Activated naive CD8-positive, alpha-beta T cell (primary cell): ENCODE results near the gene TSPYL4.

Source experiments
- H3K27ac Mint-ChIP-seq: one replicate; pipeline ENCODE4 v1.8.0; 2021; ENCODE audit warnings: mixed read lengths
- H3K27me3 Mint-ChIP-seq: one replicate; pipeline ENCODE4 v1.8.0; 2021; ENCODE audit warnings: mixed read lengths
- H3K36me3 Mint-ChIP-seq: one replicate; pipeline ENCODE4 v1.8.0; 2021; ENCODE audit warnings: mixed read lengths
- H3K4me1 Mint-ChIP-seq: one replicate; pipeline ENCODE4 v1.8.0; 2021; ENCODE audit warnings: low read depth, mixed read lengths
- H3K4me3 Mint-ChIP-seq: one replicate; pipeline ENCODE4 v1.8.0; 2021; ENCODE audit warnings: mild to moderate bottlenecking, mixed read lengths
- H3K9me3 Mint-ChIP-seq: one replicate; pipeline ENCODE4 v1.8.0; 2021; ENCODE audit warnings: low read depth, mixed read lengths

The TSPYL4 gene

GRCh38 chr6:116280161-116280932 is 26.5 kb upstream of the TSPYL4 start:
- Mint-ChIP-seq H3K27ac (peak overlapping the region; percentile 100), H3K27me3 (no peaks in the 10 kb centered on the region), H3K4me3 (peak overlapping the region; percentile 100), H3K4me1 (peaks cover 47% of the 10 kb centered on the region), H3K36me3 (peaks cover 7% of the 10 kb centered on the region), H3K9me3 (no peaks in the 10 kb centered on the region)

GRCh38 chr6:116279232-116280160 is 25.6 kb upstream of the TSPYL4 start, which contains the start of gene TSPYL1:
Gene TSPYL1, minus strand, starts transcription at chr6:116279930. Its CDS starts 100 bp downstream, at chr6:116279830.
- peak within 1 kb of the TSS; percentile 100 for H3K27ac Mint-ChIP-seq
- peaks cover 55% of the 10 kb centered on the region for H3K4me1 Mint-ChIP-seq
- peaks cover 7% of the 10 kb centered on the region for H3K36me3 Mint-ChIP-seq
- peak within 1 kb of the TSS; percentile 100 for H3K4me3 Mint-ChIP-seq
- no peaks in the 10 kb centered on the region for H3K9me3 Mint-ChIP-seq
- no peaks in the 10 kb centered on the region for H3K27me3 Mint-ChIP-seq

GRCh38 chr6:116278854-116279231 is 25.0 kb upstream of the TSPYL4 start:
- H3K4me3 Mint-ChIP-seq: peak overlapping the region; percentile 100
- H3K4me1 Mint-ChIP-seq: peaks cover 60% of the 10 kb centered on the region
- no peaks in the 10 kb centered on the region for H3K9me3 Mint-ChIP-seq
- peak overlapping the region; percentile 100 for H3K27ac Mint-ChIP-seq
- no peaks in the 10 kb centered on the region for H3K27me3 Mint-ChIP-seq
- H3K36me3 Mint-ChIP-seq: peaks cover 7% of the 10 kb centered on the region

- peaks cover 62% of the 10 kb centered on the region for H3K4me1 Mint-ChIP-seq
- peak overlapping the region; percentile 100 for H3K4me3 Mint-ChIP-seq
- no peaks in the 10 kb centered on the region for H3K9me3 Mint-ChIP-seq
- H3K27me3 Mint-ChIP-seq: no peaks in the 10 kb centered on the region
- peaks cover 7% of the 10 kb centered on the region for H3K36me3 Mint-ChIP-seq
- H3K27ac Mint-ChIP-seq: peak overlapping the region; percentile 100
Observed at GRCh38 chr6:116278481-116278829, 24.6 kb upstream of the TSPYL4 start.

GRCh38 chr6:116277124-116277523 is 23.2 kb upstream of the TSPYL4 start:
- H3K36me3 Mint-ChIP-seq: peaks cover 7% of the 10 kb centered on the region
- H3K4me3 Mint-ChIP-seq: peak overlapping the region; percentile 100
- H3K27me3 Mint-ChIP-seq: no peaks in the 10 kb centered on the region
- peaks cover 75% of the 10 kb centered on the region for H3K4me1 Mint-ChIP-seq
- no peaks in the 10 kb centered on the region for H3K9me3 Mint-ChIP-seq
- H3K27ac Mint-ChIP-seq: peak overlapping the region; percentile 64

- peak overlapping the region; percentile 76 for H3K27ac Mint-ChIP-seq
- peaks cover 5% of the 10 kb centered on the region for H3K36me3 Mint-ChIP-seq
Observed at GRCh38 chr6:116271149-116271708, 17.4 kb upstream of the TSPYL4 start.

GRCh38 chr6:116268589-116269293 is 14.9 kb upstream of the TSPYL4 start:
- no peak overlapping the region for H3K4me3 Mint-ChIP-seq
- no peaks in the 10 kb centered on the region for H3K27me3 Mint-ChIP-seq
- peak overlapping the region; percentile 59 for H3K27ac Mint-ChIP-seq
- peaks cover 11% of the 10 kb centered on the region for H3K36me3 Mint-ChIP-seq
- H3K9me3 Mint-ChIP-seq: no peaks in the 10 kb centered on the region
- peaks cover 48% of the 10 kb centered on the region for H3K4me1 Mint-ChIP-seq

More at GRCh38 chr6:116271149-116271708, 17.4 kb upstream of the TSPYL4 start:
- Mint-ChIP-seq H3K4me3 (no peak overlapping the region), H3K9me3 (no peaks in the 10 kb centered on the region), H3K27me3 (no peaks in the 10 kb centered on the region), H3K4me1 (peaks cover 58% of the 10 kb centered on the region)

- H3K4me1 Mint-ChIP-seq: peaks cover 46% of the 10 kb centered on the region
- peaks cover 7% of the 10 kb centered on the region for H3K9me3 Mint-ChIP-seq
- no peak overlapping the region for H3K4me3 Mint-ChIP-seq
- H3K27ac Mint-ChIP-seq: peak overlapping the region; percentile 61
- no peaks in the 10 kb centered on the region for H3K27me3 Mint-ChIP-seq
- H3K36me3 Mint-ChIP-seq: peaks cover 19% of the 10 kb centered on the region
Observed at GRCh38 chr6:116267836-116268588, 14.1 kb upstream of the TSPYL4 start.

- Mint-ChIP-seq H3K4me1 (peaks cover 46% of the 10 kb centered on the region), H3K27ac (no peak overlapping the region), H3K27me3 (no peaks in the 10 kb centered on the region), H3K9me3 (peaks cover 11% of the 10 kb centered on the region), H3K4me3 (no peak overlapping the region), H3K36me3 (peaks cover 31% of the 10 kb centered on the region)
Observed at GRCh38 chr6:116266803-116267202, 12.9 kb upstream of the TSPYL4 start.

GRCh38 chr6:116265041-116265829 is 11.4 kb upstream of the TSPYL4 start:
- no peaks in the 10 kb centered on the region for H3K27me3 Mint-ChIP-seq
- H3K4me3 Mint-ChIP-seq: no peak overlapping the region
- H3K36me3 Mint-ChIP-seq: peaks cover 44% of the 10 kb centered on the region
- no peak overlapping the region for H3K27ac Mint-ChIP-seq
- H3K4me1 Mint-ChIP-seq: peaks cover 52% of the 10 kb centered on the region
- H3K9me3 Mint-ChIP-seq: peaks cover 11% of the 10 kb centered on the region

- no peak overlapping the region for H3K4me3 Mint-ChIP-seq
- no peak overlapping the region for H3K27ac Mint-ChIP-seq
- H3K36me3 Mint-ChIP-seq: peaks cover 51% of the 10 kb centered on the region
Observed at GRCh38 chr6:116263353-116263752, 9.5 kb upstream of the TSPYL4 start.

GRCh38 chr6:116258520-116258919 is 4.6 kb upstream of the TSPYL4 start:
- H3K27ac Mint-ChIP-seq: no peak overlapping the region
- H3K27me3 Mint-ChIP-seq: no peaks in the 10 kb centered on the region
- peaks cover 44% of the 10 kb centered on the region for H3K4me1 Mint-ChIP-seq
- H3K4me3 Mint-ChIP-seq: no peak overlapping the region
- H3K36me3 Mint-ChIP-seq: peaks cover 37% of the 10 kb centered on the region
- H3K9me3 Mint-ChIP-seq: peaks cover 9% of the 10 kb centered on the region

More at GRCh38 chr6:116263353-116263752, 9.5 kb upstream of the TSPYL4 start:
- no peaks in the 10 kb centered on the region for H3K27me3 Mint-ChIP-seq
- H3K9me3 Mint-ChIP-seq: peaks cover 11% of the 10 kb centered on the region
- peaks cover 54% of the 10 kb centered on the region for H3K4me1 Mint-ChIP-seq

GRCh38 chr6:116256694-116257093 is 2.8 kb upstream of the TSPYL4 start:
- Mint-ChIP-seq H3K27me3 (no peaks in the 10 kb centered on the region), H3K4me1 (peaks cover 27% of the 10 kb centered on the region), H3K27ac (no peak overlapping the region), H3K4me3 (no peak overlapping the region), H3K36me3 (peaks cover 23% of the 10 kb centered on the region), H3K9me3 (no peaks in the 10 kb centered on the region)
